GM23338 (cell line): ENCODE data around the gene NRP1. TPM values are rescaled to one million over a fixed set of nuclear protein-coding genes. Genes with fewer than 3 reads are reported as not detected.

ENCODE experiments used
- ATAC-seq: fragments of 200-7000 bp; cut with Tn5 transposase; 3 replicates; pipeline ENCODE4 v1.9.1; 2020
- DNase-seq: peaks from one replicate; pipeline ENCODE4 v3.0.0-alpha.2; 2015; ENCODE audit warnings: low spot score
- H2AFZ ChIP-seq: fragments of 200-600 bp; sonication (generic); 2 replicates; pipeline ENCODE4 v1.8.0; 2016; ENCODE audit warnings: antibody characterized with exemption, mild to moderate bottlenecking, moderate library complexity
- H3F3A ChIP-seq: fragments of 200-600 bp; sonication (generic); replicated peaks from 2 replicates; pipeline ENCODE4 v1.8.0; 2017; ENCODE audit warnings: antibody characterized with exemption, mixed run types, low read depth
- H3K27ac ChIP-seq: fragments of 200-600 bp; sonication (generic); 2 replicates; pipeline ENCODE4 v1.6.1; 2016; ENCODE audit warnings: low read depth
- H3K27me3 ChIP-seq: fragments of 200-600 bp; sonication (generic); 2 replicates; pipeline ENCODE4 v1.8.0; 2016; ENCODE audit warnings: mild to moderate bottlenecking, mixed run types, moderate library complexity; ENCODE audit not compliant: insufficient read depth
- H3K36me3 ChIP-seq: fragments of 200-600 bp; sonication (generic); 2 replicates; pipeline ENCODE4 v1.8.0; 2016; ENCODE audit warnings: mild to moderate bottlenecking; ENCODE audit not compliant: insufficient read depth
- H3K4me1 ChIP-seq: fragments of 200-600 bp; sonication (generic); 2 replicates; pipeline ENCODE4 v1.8.0; 2016; ENCODE audit warnings: mild to moderate bottlenecking, moderate library complexity; ENCODE audit not compliant: insufficient read depth
- H3K4me2 ChIP-seq: fragments of 200-600 bp; sonication (generic); 2 replicates; pipeline ENCODE4 v1.7.1; 2017; ENCODE audit warnings: mixed run types
- H3K4me3 ChIP-seq: fragments of 200-600 bp; sonication (generic); 2 replicates; pipeline ENCODE4 v1.6.1; 2016; ENCODE audit warnings: mixed run types
- H3K79me2 ChIP-seq: fragments of 200-600 bp; sonication (generic); replicated peaks from 2 replicates; pipeline ENCODE4 v1.8.0; 2017; ENCODE audit warnings: mild to moderate bottlenecking; ENCODE audit not compliant: insufficient read depth
- H3K9me2 ChIP-seq: fragments of 200-600 bp; sonication (generic); 2 replicates; pipeline ENCODE4 v1.8.0; 2017; ENCODE audit not compliant: insufficient read depth
- H4K20me1 ChIP-seq: fragments of 200-600 bp; sonication (generic); replicated peaks from 2 replicates; pipeline ENCODE4 v1.8.0; 2017; ENCODE audit warnings: mild to moderate bottlenecking; ENCODE audit not compliant: insufficient read depth
- H3K27ac Mint-ChIP-seq: 2 replicates; pipeline ENCODE4 v1.8.0; 2020; ENCODE audit warnings: inconsistent platforms, mild to moderate bottlenecking, moderate library complexity, mixed read lengths
- H3K27me3 Mint-ChIP-seq: 3 replicates; pipeline ENCODE4 v1.8.0; 2022; ENCODE audit warnings: low read depth, mild to moderate bottlenecking, moderate library complexity, mixed read lengths, inconsistent platforms; ENCODE audit not compliant: insufficient read depth, poor library complexity
- H3K36me3 Mint-ChIP-seq: 3 replicates; pipeline ENCODE4 v1.8.0; 2021; ENCODE audit warnings: low read depth, mild to moderate bottlenecking, inconsistent platforms, moderate library complexity, mixed read lengths
- H3K4me1 Mint-ChIP-seq: 3 replicates; pipeline ENCODE4 v1.8.0; 2020; ENCODE audit warnings: mild to moderate bottlenecking, inconsistent platforms, mixed read lengths
- H3K4me3 Mint-ChIP-seq: 3 replicates; pipeline ENCODE4 v1.8.0; 2021; ENCODE audit warnings: moderate library complexity, mild to moderate bottlenecking, inconsistent platforms, mixed read lengths
- H3K9me3 Mint-ChIP-seq: 3 replicates; pipeline ENCODE4 v1.8.0; 2020; ENCODE audit warnings: moderate library complexity, mild to moderate bottlenecking, inconsistent platforms, mixed read lengths
- EZH2 ChIP-seq: fragments of 200-600 bp; sonication (generic); IDR thresholded peaks from one replicate; pipeline ENCODE4 v1.8.0; 2017; ENCODE audit warnings: antibody characterized with exemption, mild to moderate bottlenecking, low read depth; ENCODE audit not compliant: unreplicated experiment
- EZH2phosphoT487 ChIP-seq: fragments of 200-600 bp; sonication (generic); IDR thresholded peaks from one replicate; pipeline ENCODE4 v1.8.1; 2018; ENCODE audit warnings: antibody characterized with exemption; ENCODE audit not compliant: unreplicated experiment
- ZNF114 ChIP-seq: fragments of 250-450 bp; sonication (Bioruptor Pico); IDR thresholded peaks from 2 replicates; pipeline ENCODE4 v1.5.0; 2020; ENCODE audit warnings: mild to moderate bottlenecking, moderate library complexity
- ZNF331 ChIP-seq: fragments of 250-450 bp; sonication (Bioruptor Pico); IDR thresholded peaks from 2 replicates; pipeline ENCODE4 v1.5.0; 2020; ENCODE audit warnings: low read depth, mild to moderate bottlenecking, moderate library complexity
- polyA plus RNA-seq: library from polyadenylated mRNA; unstranded; fragments of >200 nt; fragmentation: Nextera tagmentation; extraction: Ambion mirVana; gene quantifications from 2 replicates; pipeline ENCODE4 v1.2.1, GENCODE V29; 2016
- total RNA-seq: library from RNA; depleted of rRNA; stranded (reverse); fragments of >200 nt; shearing (Covaris generic); gene quantifications from 2 replicates; pipeline ENCODE4 v1.2.3, GENCODE V29; 2014
- TF ChIP-seq, protein P1 (sequence below), 2 experiments: fragments of 200-600 bp in 1 of 2; sonication (generic) in 1 of 2; conservative IDR thresholded peaks; 2 replicates each; pipeline versions ENCODE4 v1.5.1 to v1.6.1; 2016 to 2017; ENCODE audit warnings: antibody characterized with exemption in 2 of 2, low read depth in 2 of 2, mild to moderate bottlenecking in 2 of 2, moderate library complexity in 1 of 2

The NRP1 gene
- total and polyA plus RNA-seq, 2 experiments from 2014 or later: 2.9 to 3.5 TPM

DNA sequence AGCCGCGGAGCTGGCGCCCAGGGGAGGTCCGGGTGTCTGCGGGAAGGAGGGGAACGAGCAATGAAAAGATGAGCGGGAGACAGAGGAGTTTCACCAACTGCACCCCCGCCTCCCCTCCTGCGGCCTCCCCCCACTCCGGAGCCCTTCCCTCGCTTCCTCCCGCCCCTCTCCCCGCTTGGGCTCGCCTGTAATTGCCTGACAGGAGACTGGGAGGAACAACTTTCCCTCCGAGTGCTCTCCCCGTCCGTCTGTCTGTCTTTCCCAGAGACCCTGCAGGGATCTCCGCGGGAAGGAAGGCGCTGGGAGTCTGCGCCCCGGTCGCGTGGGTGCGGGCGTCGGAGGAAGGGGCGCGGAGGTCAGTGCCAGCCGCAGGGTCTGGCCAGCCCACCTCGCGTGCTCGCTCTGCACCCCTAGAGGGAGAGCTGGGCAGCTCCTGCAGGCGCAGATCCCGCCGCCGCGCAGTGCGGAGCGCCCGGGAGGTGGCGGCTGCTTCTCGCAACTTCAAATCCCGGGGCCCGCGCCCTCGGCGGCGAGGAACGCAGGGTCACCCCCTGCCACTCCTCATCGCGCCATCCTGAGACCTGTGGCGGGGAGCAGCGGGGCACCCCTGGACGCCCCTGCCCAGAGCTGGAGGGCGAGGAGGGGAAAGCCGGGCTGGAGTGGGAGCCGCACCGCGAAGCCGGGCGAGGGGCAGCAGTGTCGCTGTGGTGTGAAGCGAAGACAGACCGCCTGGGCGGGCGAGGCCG is 511 bp upstream of the NRP1 start:
- DNase-seq (peak; percentile 77), ATAC-seq (peak; percentile 74)
- Histone ChIP-seq H3K27ac (no peak overlapping the region), H3K27me3 (peaks cover 76% of the 10 kb centered on the region), H3K9me2 (no peaks in the 10 kb centered on the region), H4K20me1 (no peaks in the 10 kb centered on the region), H3K4me3 (peak overlapping the region; percentile 85), H3F3A (no peaks in the 10 kb centered on the region), H3K79me2 (no peaks in the 10 kb centered on the region), H3K36me3 (no peaks in the 10 kb centered on the region), H2AFZ (peak overlapping the region; percentile 99), H3K4me2 (peak overlapping the region; percentile 95), H3K4me1 (peaks cover 18% of the 10 kb centered on the region)
- H3K9me3 Mint-ChIP-seq: peaks cover 2% of the 10 kb centered on the region; the same call in 1 of the 3 replicates
- peaks cover 27% of the 10 kb centered on the region for H3K4me1 Mint-ChIP-seq
- TF ChIP-seq EZH2 (peak; percentile 83), EZH2phosphoT487 (peak; percentile 22), ZNF331 (CRISPR knock-in tag) (no peak)
- TF ChIP-seq, protein P1, sequence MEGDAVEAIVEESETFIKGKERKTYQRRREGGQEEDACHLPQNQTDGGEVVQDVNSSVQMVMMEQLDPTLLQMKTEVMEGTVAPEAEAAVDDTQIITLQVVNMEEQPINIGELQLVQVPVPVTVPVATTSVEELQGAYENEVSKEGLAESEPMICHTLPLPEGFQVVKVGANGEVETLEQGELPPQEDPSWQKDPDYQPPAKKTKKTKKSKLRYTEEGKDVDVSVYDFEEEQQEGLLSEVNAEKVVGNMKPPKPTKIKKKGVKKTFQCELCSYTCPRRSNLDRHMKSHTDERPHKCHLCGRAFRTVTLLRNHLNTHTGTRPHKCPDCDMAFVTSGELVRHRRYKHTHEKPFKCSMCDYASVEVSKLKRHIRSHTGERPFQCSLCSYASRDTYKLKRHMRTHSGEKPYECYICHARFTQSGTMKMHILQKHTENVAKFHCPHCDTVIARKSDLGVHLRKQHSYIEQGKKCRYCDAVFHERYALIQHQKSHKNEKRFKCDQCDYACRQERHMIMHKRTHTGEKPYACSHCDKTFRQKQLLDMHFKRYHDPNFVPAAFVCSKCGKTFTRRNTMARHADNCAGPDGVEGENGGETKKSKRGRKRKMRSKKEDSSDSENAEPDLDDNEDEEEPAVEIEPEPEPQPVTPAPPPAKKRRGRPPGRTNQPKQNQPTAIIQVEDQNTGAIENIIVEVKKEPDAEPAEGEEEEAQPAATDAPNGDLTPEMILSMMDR (conservative IDR thresholded peaks at IDR 0.05; ENCODE audit: low read depth in 2 of 2): peak; percentile 36
- H3K27me3 Mint-ChIP-seq: peaks cover 44% of the 10 kb centered on the region
- H3K27ac Mint-ChIP-seq: no peak overlapping the region
- no peaks in the 10 kb centered on the region for H3K36me3 Mint-ChIP-seq
- peak overlapping the region; percentile 75 for H3K4me3 Mint-ChIP-seq

DNA sequence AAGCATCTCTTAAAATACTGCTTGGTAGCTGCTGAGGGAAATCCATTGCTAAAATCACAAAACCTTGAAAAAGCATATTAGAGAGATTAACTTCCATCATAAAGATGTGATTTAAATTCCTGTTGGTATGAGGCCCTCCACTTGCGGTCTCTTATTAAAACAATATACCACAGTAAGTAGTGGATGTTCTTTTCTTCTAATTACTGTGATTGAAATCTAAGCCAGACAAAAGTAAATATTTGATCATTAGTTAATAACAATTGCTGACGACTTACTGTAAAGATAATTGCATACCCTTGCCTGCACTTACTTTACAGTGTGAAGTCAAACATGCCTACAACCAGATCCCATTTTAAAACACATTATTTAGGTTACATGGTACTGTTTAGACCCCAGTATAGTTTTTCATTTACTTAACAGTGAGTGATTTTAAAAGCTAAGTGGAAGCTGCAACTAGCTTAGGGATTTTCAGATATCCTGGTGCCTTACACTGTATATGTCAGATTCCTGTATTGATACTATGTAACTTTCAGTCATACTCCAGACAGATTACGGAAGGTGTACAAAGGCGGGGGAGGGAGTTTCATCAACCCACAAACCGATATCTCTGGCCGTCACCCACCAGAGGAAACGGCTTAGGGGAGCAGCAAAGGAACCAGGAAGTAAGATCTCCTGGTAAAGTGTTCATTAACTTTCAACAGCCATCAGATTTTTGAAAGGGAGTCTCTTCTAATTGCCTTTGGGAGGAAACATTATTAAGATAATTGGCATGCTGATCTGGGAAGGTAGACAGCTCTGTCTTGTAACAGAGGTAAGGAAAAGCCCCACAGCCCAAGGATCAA is 986 bp downstream of the NRP1 start:
- peak overlapping the region; percentile 94 for H2AFZ ChIP-seq
- H3K27ac ChIP-seq: no peak overlapping the region
- H3K36me3 ChIP-seq: no peaks in the 10 kb centered on the region
- TF ChIP-seq ZNF331 (CRISPR knock-in tag): no peak
- peak; percentile 17 for TF ChIP-seq EZH2
- no peak for TF ChIP-seq ZNF114 (CRISPR knock-in tag)
- no peak for DNase-seq
- H3K27me3 ChIP-seq: peaks cover 62% of the 10 kb centered on the region
- no peak for ATAC-seq
- Mint-ChIP-seq H3K4me1 (peaks cover 27% of the 10 kb centered on the region), H3K4me3 (peak overlapping the region; percentile 75), H3K27me3 (peaks cover 42% of the 10 kb centered on the region), H3K36me3 (no peaks in the 10 kb centered on the region), H3K9me3 (peaks cover 2% of the 10 kb centered on the region; the same call in 1 of the 3 replicates), H3K27ac (no peak overlapping the region)
- peaks cover 18% of the 10 kb centered on the region for H3K4me1 ChIP-seq
- no peaks in the 10 kb centered on the region for H3K79me2 ChIP-seq
- peak overlapping the region; percentile 95 for H3K4me2 ChIP-seq
- H4K20me1 ChIP-seq: no peaks in the 10 kb centered on the region
- no peaks in the 10 kb centered on the region for H3F3A ChIP-seq
- no peaks in the 10 kb centered on the region for H3K9me2 ChIP-seq
- H3K4me3 ChIP-seq: peak overlapping the region; percentile 85
